Liver (tissue), 3 donors: ENCODE measurements around the gene PIGO.

Experiments used
- CTCF ChIP-seq: fragments of 150-350 bp; IDR thresholded peaks from 2 replicates; pipeline ENCODE4 v1.5.1; 2017; ENCODE audit warnings: improper control_type of control experiment, low read depth, low read length; ENCODE audit not compliant: missing input control
- EGR1 ChIP-seq, 2 donors: IDR thresholded peaks; 2 replicates each; pipeline ENCODE4 v1.6.1; 2016 to 2018; ENCODE audit warnings: antibody characterized with exemption in 2 of 2, low read depth in 2 of 2
- donor health status: healthy.
- donor health status: healthy.

- TF ChIP-seq CTCF = no peak
- no peak for TF ChIP-seq EGR1 (IDR thresholded peaks at IDR 0.05; ENCODE audit: low read depth in 2 of 2)
Measured at GRCh38 chr9:35097573-35097972, 1.2 kb upstream of the PIGO start.
